GM19043 (cell line): ENCODE data around the gene KIAA1958.

Experiments
- ATAC-seq: cut with Tn5 transposase; IDR thresholded peaks from one replicate; pipeline ENCODE4 v1.9.1; 2021; ENCODE audit warnings: low read depth; ENCODE audit not compliant: unreplicated experiment

Gene KIAA1958

GRCh38 chr9:112552229-112553056, 65.8 kb downstream of the KIAA1958 start:
- ATAC-seq: no peak

GRCh38 chr9:112553256-112553826, 66.7 kb downstream of the KIAA1958 start:
- ATAC-seq: no peak

- no peak for ATAC-seq
These were observed 67.9 kb downstream of the KIAA1958 start for GRCh38 chr9:112554516-112554915.

- ATAC-seq: no peak
These were observed 68.5 kb downstream of the KIAA1958 start for GRCh38 chr9:112555101-112555643.

GRCh38 chr9:112555844-112556482, 69.3 kb downstream of the KIAA1958 start:
- ATAC-seq: no peak

- ATAC-seq: no peak
These were observed 70.1 kb downstream of the KIAA1958 start for GRCh38 chr9:112556497-112557442.

GRCh38 chr9:112558476-112558875, 71.8 kb downstream of the KIAA1958 start:
- ATAC-seq: no peak

GRCh38 chr9:112558978-112559377, 72.4 kb downstream of the KIAA1958 start:
- ATAC-seq: no peak

GRCh38 chr9:112559629-112560413, 73.2 kb downstream of the KIAA1958 start:
- ATAC-seq: no peak

GRCh38 chr9:112562235-112562958, 75.8 kb downstream of the KIAA1958 start:
- no peak for ATAC-seq

GRCh38 chr9:112569186-112569585, 82.6 kb downstream of the KIAA1958 start:
- no peak for ATAC-seq

- ATAC-seq: no peak
These were observed 84.1 kb downstream of the KIAA1958 start for GRCh38 chr9:112570671-112571167.

GRCh38 chr9:112571624-112572355, 85.2 kb downstream of the KIAA1958 start:
- no peak for ATAC-seq

- ATAC-seq: no peak
These were observed 85.8 kb downstream of the KIAA1958 start for GRCh38 chr9:112572416-112572815.

GRCh38 chr9:112574008-112574407, 87.4 kb downstream of the KIAA1958 start:
- ATAC-seq: no peak

GRCh38 chr9:112575107-112575506, 88.5 kb downstream of the KIAA1958 start:
- ATAC-seq: no peak

- no peak for ATAC-seq
These were observed 95.0 kb downstream of the KIAA1958 start for GRCh38 chr9:112581469-112582176.
